Hematopoietic multipotent progenitor cell treated with erythropoietin and hydrocortisone succinate and interleukin-3 and kit ligand, for 6 days (in vitro differentiated cells): ENCODE measurements around the gene NDUFC2.
A peak's percentile ranks its signal among the peaks of the same experiment; 100 is the strongest.
"Not testable (repeated sequence)": the region's sequence is repeated elsewhere in the genome, so short reads cannot be mapped to it uniquely, and the experiment has no call there.

Source experiments
- DNase-seq: peaks from one replicate; pipeline ENCODE4 v3.0.0-alpha.2; 2015

The NDUFC2 gene

GRCh38 chr11:78078218-78079167 lies 1.2 kb downstream of the NDUFC2 start:
- DNase-seq = peak; percentile 49

GRCh38 chr11:78077592-78077991 lies 2.1 kb downstream of the NDUFC2 start:
- not testable (repeated sequence) for DNase-seq

- no peak for DNase-seq
Measured at GRCh38 chr11:78076733-78077403, 2.8 kb downstream of the NDUFC2 start.

GRCh38 chr11:78074756-78075155 lies 4.9 kb downstream of the NDUFC2 start:
- no peak for DNase-seq

- no peak for DNase-seq
Measured at GRCh38 chr11:78072455-78072854, 7.2 kb downstream of the NDUFC2 start.

GRCh38 chr11:78071717-78072116 lies 7.9 kb downstream of the NDUFC2 start:
- no peak for DNase-seq

GRCh38 chr11:78070621-78071020 lies 9.0 kb downstream of the NDUFC2 start:
- no peak for DNase-seq

GRCh38 chr11:78069465-78069864 lies 10.2 kb downstream of the NDUFC2 start:
- peak; percentile 49 for DNase-seq

GRCh38 chr11:78067704-78068103 lies 12.0 kb downstream of the NDUFC2 start:
- no peak for DNase-seq

- DNase-seq = no peak
Measured at GRCh38 chr11:78066471-78066870, 13.2 kb downstream of the NDUFC2 start.

GRCh38 chr11:78065203-78065602 lies 14.5 kb downstream of the NDUFC2 start:
- DNase-seq = no peak

- DNase-seq = no peak
Measured at GRCh38 chr11:78063440-78064181, 16.1 kb downstream of the NDUFC2 start, which contains the start of gene THRSP. TSS of gene THRSP (plus strand) at chr11:78063861. CDS start at chr11:78063882, 21 bp downstream.

- no peak for DNase-seq
Measured at GRCh38 chr11:78062671-78063070, 17.0 kb downstream of the NDUFC2 start.

GRCh38 chr11:78061921-78062311 lies 17.7 kb downstream of the NDUFC2 start:
- DNase-seq = no peak

GRCh38 chr11:78061088-78061920 lies 18.4 kb downstream of the NDUFC2 start:
- DNase-seq = no peak

- no peak for DNase-seq
Measured at GRCh38 chr11:78060533-78060932, 19.1 kb downstream of the NDUFC2 start.

GRCh38 chr11:78059749-78060328 lies 19.8 kb downstream of the NDUFC2 start:
- DNase-seq = not testable (repeated sequence)

- no peak for DNase-seq
Measured at GRCh38 chr11:78057462-78058055, 22.1 kb downstream of the NDUFC2 start.

GRCh38 chr11:78056093-78056492 lies 23.6 kb downstream of the NDUFC2 start:
- peak; percentile 32 for DNase-seq

- no peak for DNase-seq
Measured at GRCh38 chr11:78054971-78055370, 24.7 kb downstream of the NDUFC2 start.
